K562 (cell line): ENCODE data around the gene CBX8. TPM values are rescaled to one million over a fixed set of nuclear protein-coding genes. Genes with fewer than 3 reads are reported as not detected.

ENCODE experiments used
- CBX2 ChIP-seq: fragments of 200-600 bp; sonication (generic); IDR thresholded peaks from one replicate; pipeline ENCODE4 v1.6.1; 2012; ENCODE audit warnings: mild to moderate bottlenecking, low read length, inconsistent platforms; ENCODE audit not compliant: insufficient read depth, poor library complexity, severe bottlenecking
- CREM ChIP-seq: IDR thresholded peaks from 2 replicates; pipeline ENCODE4 v1.6.1; 2014; ENCODE audit warnings: antibody characterized with exemption, low read depth
- KHSRP ChIP-seq: fragments of 450-650 bp; IDR thresholded peaks from 2 replicates; pipeline ENCODE4 v1.6.1; 2017
- L3MBTL2 ChIP-seq: fragments of 450-650 bp; IDR thresholded peaks from 2 replicates; pipeline ENCODE4 v1.6.1; 2016; ENCODE audit warnings: mild to moderate bottlenecking, moderate library complexity
- MAFF ChIP-seq: IDR thresholded peaks from 2 replicates; pipeline ENCODE4 v1.6.1; 2012; ENCODE audit warnings: low read length, improper control_type of control experiment
- MYNN ChIP-seq, 2 experiments: sonication (generic); formaldehyde crosslinking in 1 of 2; IDR thresholded peaks; 2 replicates each; pipeline versions ENCODE4 v1.5.0 to v1.6.1; 2016 to 2020; ENCODE audit warnings: antibody characterized with exemption in 1 of 2, missing genetic modification reagents in 1 of 2
- STAT5B ChIP-seq: fragments of 250-450 bp; sonication (Bioruptor Pico); IDR thresholded peaks from 2 replicates; pipeline ENCODE4 v1.8.0; 2021; ENCODE audit warnings: mild to moderate bottlenecking, inconsistent platforms
- ZNF408 ChIP-seq: fragments of 250-450 bp; sonication (Bioruptor Pico); IDR thresholded peaks from 2 replicates; pipeline ENCODE4 v1.4.0; 2020; ENCODE audit warnings: low read depth, mild to moderate bottlenecking, moderate library complexity
- polyA plus RNA-seq, 8 experiments: library from polyadenylated mRNA; depleted of rRNA in 4 of 8; stranded (reverse) in 5 of 8; unstranded in 3 of 8; fragments of >200 nt; fragmentation: Nextera tagmentation in 2 of 8; fragmentation: Illumina TruSeq in 1 of 8; extraction: Ambion mirVana in 2 of 8; extraction: Trizol in 1 of 8; gene quantifications; 2 replicates each; pipeline versions ENCODE4 v1.2.1 to v1.2.3, GENCODE V29; 2011 to 2014; ENCODE audit warnings: inconsistent platforms in 1 of 8, missing spikeins in 1 of 8
- total RNA-seq, 7 experiments: library from RNA; depleted of rRNA in 6 of 7; stranded (reverse); fragments of >200 nt in 6 of 7; fragmentation: Illumina TruSeq in 2 of 7; extraction: Trizol in 2 of 7; gene quantifications; 2 replicates each; pipeline versions ENCODE4 v1.2.1 to v1.2.3, GENCODE V29; 2011 to 2021; ENCODE audit warnings: low replicate concordance in 1 of 7
- TF ChIP-seq, protein P1 (sequence below): fragments of 250-450 bp; sonication (Bioruptor Pico); IDR thresholded peaks from 2 replicates; pipeline ENCODE4 v1.8.0; 2021; ENCODE audit warnings: mild to moderate bottlenecking, moderate library complexity
- TF ChIP-seq, protein P2 (sequence below), 2 experiments: IDR thresholded peaks in 1 of 2; conservative IDR thresholded peaks in 1 of 2; 2 replicates each; pipeline ENCODE4 v1.6.1; 2016; ENCODE audit warnings: low read depth in 2 of 2, mild to moderate bottlenecking in 1 of 2, missing compliant biosample characterization in 1 of 2, missing genetic modification characterization in 1 of 2, moderate library complexity in 1 of 2
- TF ChIP-seq, protein P3 (sequence below): sonication (generic); formaldehyde crosslinking; IDR thresholded peaks from 2 replicates; pipeline ENCODE4 v1.8.1; 2022; ENCODE audit warnings: missing genetic modification reagents
- TF ChIP-seq, protein P4 (sequence below): fragments of 250-450 bp; sonication (Bioruptor Pico); IDR thresholded peaks from 2 replicates; pipeline ENCODE4 v1.8.0; 2022; ENCODE audit warnings: moderate library complexity, mild to moderate bottlenecking, inconsistent platforms
- TF ChIP-seq, protein P5 (sequence below): IDR thresholded peaks from 2 replicates; pipeline ENCODE4 v1.6.1; 2011; ENCODE audit warnings: borderline replicate concordance, low read depth, mild to moderate bottlenecking, moderate library complexity, low read length; ENCODE audit not compliant: insufficient read depth, poor library complexity, severe bottlenecking

CBX8 gene
- total and polyA plus RNA-seq, 9 of the 15 experiments (the other 6 are each of a cell fraction or from before 2014, with no cell fraction given), result 0.08 to 11.9 (median 2.6) TPM

DNA sequence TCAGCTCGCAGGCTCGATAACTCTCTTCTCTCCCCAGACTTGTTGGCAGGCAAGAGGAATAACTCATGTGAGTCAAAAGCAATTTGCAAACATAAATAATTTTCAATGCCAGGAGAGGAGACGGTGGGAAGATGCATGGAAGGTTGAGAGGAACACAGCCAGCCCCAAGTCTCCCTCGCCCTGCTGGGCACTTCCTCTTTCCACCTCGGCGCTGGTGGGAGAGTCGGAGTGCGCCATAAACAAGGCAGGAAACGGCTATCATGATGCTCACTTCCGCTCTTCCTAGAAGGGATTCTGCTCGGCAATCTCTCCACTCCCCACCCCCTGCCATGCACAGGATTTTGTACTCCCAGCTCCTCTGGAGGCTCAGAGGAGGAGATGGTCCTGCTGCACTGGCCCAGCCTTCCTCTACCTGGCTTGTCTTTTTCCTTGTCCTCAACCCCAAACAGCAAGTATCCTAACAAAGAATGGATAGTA, 29.4 kb upstream of the CBX8 start (continued):
- TF ChIP-seq, protein P1, sequence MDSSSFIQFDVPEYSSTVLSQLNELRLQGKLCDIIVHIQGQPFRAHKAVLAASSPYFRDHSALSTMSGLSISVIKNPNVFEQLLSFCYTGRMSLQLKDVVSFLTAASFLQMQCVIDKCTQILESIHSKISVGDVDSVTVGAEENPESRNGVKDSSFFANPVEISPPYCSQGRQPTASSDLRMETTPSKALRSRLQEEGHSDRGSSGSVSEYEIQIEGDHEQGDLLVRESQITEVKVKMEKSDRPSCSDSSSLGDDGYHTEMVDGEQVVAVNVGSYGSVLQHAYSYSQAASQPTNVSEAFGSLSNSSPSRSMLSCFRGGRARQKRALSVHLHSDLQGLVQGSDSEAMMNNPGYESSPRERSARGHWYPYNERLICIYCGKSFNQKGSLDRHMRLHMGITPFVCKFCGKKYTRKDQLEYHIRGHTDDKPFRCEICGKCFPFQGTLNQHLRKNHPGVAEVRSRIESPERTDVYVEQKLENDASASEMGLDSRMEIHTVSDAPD, result no peak
- TF ChIP-seq ZNF408 (CRISPR knock-in tag) (no peak), MYNN (IDR thresholded peaks at IDR 0.05) (peak; percentile 75; the same call in 1 of the 2 replicates), MYNN (CRISPR knock-in tag; IDR thresholded peaks at IDR 0.05) (no peak), KHSRP (no peak), L3MBTL2 (peak; percentile 78), MAFF (no peak), STAT5B (no peak), CREM (peak; percentile 73), CBX2 (no peak)
- TF ChIP-seq, protein P2, sequence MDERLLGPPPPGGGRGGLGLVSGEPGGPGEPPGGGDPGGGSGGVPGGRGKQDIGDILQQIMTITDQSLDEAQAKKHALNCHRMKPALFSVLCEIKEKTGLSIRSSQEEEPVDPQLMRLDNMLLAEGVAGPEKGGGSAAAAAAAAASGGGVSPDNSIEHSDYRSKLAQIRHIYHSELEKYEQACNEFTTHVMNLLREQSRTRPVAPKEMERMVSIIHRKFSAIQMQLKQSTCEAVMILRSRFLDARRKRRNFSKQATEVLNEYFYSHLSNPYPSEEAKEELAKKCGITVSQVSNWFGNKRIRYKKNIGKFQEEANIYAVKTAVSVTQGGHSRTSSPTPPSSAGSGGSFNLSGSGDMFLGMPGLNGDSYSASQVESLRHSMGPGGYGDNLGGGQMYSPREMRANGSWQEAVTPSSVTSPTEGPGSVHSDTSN (CRISPR knock-in tag; IDR thresholded peaks at IDR 0.05; ENCODE audit: low read depth), result no peak
- TF ChIP-seq, protein P2 (tag; conservative IDR thresholded peaks at IDR 0.05; ENCODE audit: low read depth), result no peak
- TF ChIP-seq, protein P3, sequence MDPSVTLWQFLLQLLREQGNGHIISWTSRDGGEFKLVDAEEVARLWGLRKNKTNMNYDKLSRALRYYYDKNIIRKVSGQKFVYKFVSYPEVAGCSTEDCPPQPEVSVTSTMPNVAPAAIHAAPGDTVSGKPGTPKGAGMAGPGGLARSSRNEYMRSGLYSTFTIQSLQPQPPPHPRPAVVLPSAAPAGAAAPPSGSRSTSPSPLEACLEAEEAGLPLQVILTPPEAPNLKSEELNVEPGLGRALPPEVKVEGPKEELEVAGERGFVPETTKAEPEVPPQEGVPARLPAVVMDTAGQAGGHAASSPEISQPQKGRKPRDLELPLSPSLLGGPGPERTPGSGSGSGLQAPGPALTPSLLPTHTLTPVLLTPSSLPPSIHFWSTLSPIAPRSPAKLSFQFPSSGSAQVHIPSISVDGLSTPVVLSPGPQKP (CRISPR knock-in tag), result no peak
- TF ChIP-seq, protein P4, sequence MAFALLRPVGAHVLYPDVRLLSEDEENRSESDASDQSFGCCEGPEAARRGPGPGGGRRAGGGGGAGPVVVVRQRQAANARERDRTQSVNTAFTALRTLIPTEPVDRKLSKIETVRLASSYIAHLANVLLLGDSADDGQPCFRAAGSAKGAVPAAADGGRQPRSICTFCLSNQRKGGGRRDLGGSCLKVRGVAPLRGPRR (CRISPR knock-in tag), result no peak
- TF ChIP-seq, protein P5, sequence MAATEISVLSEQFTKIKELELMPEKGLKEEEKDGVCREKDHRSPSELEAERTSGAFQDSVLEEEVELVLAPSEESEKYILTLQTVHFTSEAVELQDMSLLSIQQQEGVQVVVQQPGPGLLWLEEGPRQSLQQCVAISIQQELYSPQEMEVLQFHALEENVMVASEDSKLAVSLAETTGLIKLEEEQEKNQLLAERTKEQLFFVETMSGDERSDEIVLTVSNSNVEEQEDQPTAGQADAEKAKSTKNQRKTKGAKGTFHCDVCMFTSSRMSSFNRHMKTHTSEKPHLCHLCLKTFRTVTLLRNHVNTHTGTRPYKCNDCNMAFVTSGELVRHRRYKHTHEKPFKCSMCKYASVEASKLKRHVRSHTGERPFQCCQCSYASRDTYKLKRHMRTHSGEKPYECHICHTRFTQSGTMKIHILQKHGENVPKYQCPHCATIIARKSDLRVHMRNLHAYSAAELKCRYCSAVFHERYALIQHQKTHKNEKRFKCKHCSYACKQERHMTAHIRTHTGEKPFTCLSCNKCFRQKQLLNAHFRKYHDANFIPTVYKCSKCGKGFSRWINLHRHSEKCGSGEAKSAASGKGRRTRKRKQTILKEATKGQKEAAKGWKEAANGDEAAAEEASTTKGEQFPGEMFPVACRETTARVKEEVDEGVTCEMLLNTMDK, result no peak
